Panc1 (cell line): ENCODE results near the gene SELENBP1. TPM values are rescaled to one million over a fixed set of nuclear protein-coding genes. Genes with fewer than 3 reads are reported as not detected.

Experiments
- ATAC-seq: fragments of 200-7000 bp; cut with Tn5 transposase; 2 replicates; pipeline ENCODE4 v1.9.1; 2020; ENCODE audit warnings: mild to moderate bottlenecking, moderate library complexity
- BruUV-seq: library from RNA; stranded (reverse); fragments of 400-500 nt; replicated peaks from 2 replicates; lab custom pipeline; 2021; lab: Mats Ljungman, UMichigan
- CTCF ChIA-PET: fragments of 300-600 bp; sonication (Branson Sonifier 250); formaldehyde crosslinking; loops from one replicate; lab custom pipeline; 2022; ENCODE audit warnings: antibody characterized with exemption; lab: Charles Lee
- POLR2A ChIA-PET: fragments of 300-600 bp; sonication (Branson Sonifier 250); formaldehyde crosslinking; loops from one replicate; lab custom pipeline; 2022; ENCODE audit warnings: antibody characterized with exemption; lab: Charles Lee
- DNase-seq: peaks from one replicate; pipeline ENCODE4 v3.0.0-alpha.2; 2010; ENCODE audit warnings: low read depth, low spot score
- H3K27ac ChIP-seq: 2 replicates; pipeline ENCODE4 v1.5.1; 2011; ENCODE audit warnings: mild to moderate bottlenecking, low read length, inconsistent platforms
- H3K27me3 ChIP-seq: fragments of 200-500 bp; sonication (Bioruptor generic); 2 replicates; pipeline ENCODE4 v1.6.0; 2014; ENCODE audit warnings: low read length, inconsistent platforms; ENCODE audit not compliant: control insufficient read depth, insufficient read depth
- H3K36me3 ChIP-seq: fragments of 200-500 bp; sonication (Bioruptor generic); 2 replicates; pipeline ENCODE4 v1.5.1; 2014; ENCODE audit warnings: inconsistent platforms, mild to moderate bottlenecking, low read length, moderate library complexity; ENCODE audit not compliant: control insufficient read depth, insufficient read depth
- H3K4me1 ChIP-seq: 2 replicates; pipeline ENCODE4 v1.5.1; 2011; ENCODE audit warnings: inconsistent platforms, mild to moderate bottlenecking, low read length, moderate library complexity; ENCODE audit not compliant: control insufficient read depth, insufficient read depth
- H3K4me3 ChIP-seq, 2 experiments: 2 replicates each; pipeline ENCODE4 v1.5.1; 2011 to 2012; ENCODE audit warnings: low read depth in 2 of 2, low read length in 2 of 2, mild to moderate bottlenecking in 2 of 2, inconsistent platforms in 1 of 2, moderate library complexity in 1 of 2
- H3K9me3 ChIP-seq: fragments of 200-500 bp; sonication (Bioruptor generic); 2 replicates; pipeline ENCODE4 v1.5.1; 2014; ENCODE audit warnings: low read depth, mild to moderate bottlenecking, inconsistent platforms, low read length, moderate library complexity; ENCODE audit not compliant: control insufficient read depth, insufficient read depth
- CTCF ChIP-seq: fragments of 450-650 bp; IDR thresholded peaks from 2 replicates; pipeline ENCODE4 v1.5.1; 2017; ENCODE audit warnings: mild to moderate bottlenecking
- POLR2AphosphoS5 ChIP-seq: IDR thresholded peaks from 2 replicates; pipeline ENCODE4 v1.6.1; 2012; ENCODE audit warnings: mild to moderate bottlenecking, low read depth, low read length, moderate library complexity
- REST ChIP-seq, 2 experiments: IDR thresholded peaks; 2 replicates each; pipeline ENCODE4 v1.6.1; 2011 to 2012; ENCODE audit warnings: low read depth in 2 of 2, control low read depth in 1 of 2, low read length in 1 of 2, mild to moderate bottlenecking in 1 of 2, moderate library complexity in 1 of 2; ENCODE audit not compliant: insufficient read depth in 1 of 2
- SIN3A ChIP-seq: IDR thresholded peaks from 2 replicates; pipeline ENCODE4 v1.6.1; 2012; ENCODE audit warnings: low read depth, mild to moderate bottlenecking, low read length, moderate library complexity, borderline replicate concordance; ENCODE audit not compliant: insufficient read depth
- TCF7L2 ChIP-seq: IDR thresholded peaks from 2 replicates; pipeline ENCODE4 v1.6.1; 2011; ENCODE audit warnings: mild to moderate bottlenecking, low read depth, low read length, inconsistent platforms
- in situ Hi-C: cut with HindIII; loops from 2 replicates; pipeline ENCODE4 v1.10.0; 2016; ENCODE audit warnings: low sequenced_read_pairs, low pct_unique_long_range_greater_than_20kb
- intact Hi-C: fragments of 100-400 bp; cut with micrococcal nuclease; formaldehyde crosslinking; loops from one replicate; pipeline ENCODE4 v1.10.0; 2022; ENCODE audit not compliant: unreplicated experiment
- total RNA-seq: library from RNA; stranded (reverse); gene quantifications from one replicate; pipeline ENCODE4 v1.2.1, GENCODE V29; 2021; ENCODE audit not compliant: unreplicated experiment

SELENBP1 gene
- total RNA-seq, 1 experiment from 2014 or later: 5.9 TPM

GRCh38 chr1:151418081-151418480 is 45.6 kb upstream of the SELENBP1 start:
- POLR2A ChIA-PET: interaction anchor here (0.6 kb wide), 1 partner anchor 11 kb away, joined by 5 read pairs; no protein-coding TSS in a partner anchor
- CTCF ChIA-PET: interaction anchor here (0.6 kb wide), 1 partner anchor 320 kb away, joined by 4 read pairs; no protein-coding TSS in a partner anchor
- no peaks in the 10 kb centered on the region for H3K27me3 ChIP-seq
- H3K9me3 ChIP-seq: no peaks in the 10 kb centered on the region
- DNase-seq (no peak), ATAC-seq (no peak)
- H3K27ac ChIP-seq: no peak overlapping the region
- intact Hi-C loops (no loop called here), in situ Hi-C loops (no loop called here)
- TF ChIP-seq SIN3A (no peak), POLR2AphosphoS5 (no peak), CTCF (no peak), REST (IDR thresholded peaks at IDR 0.05; ENCODE audit: insufficient read depth in 1 of 2, low read depth in 2 of 2, low read length in 1 of 2) (no peak), TCF7L2 (no peak)
- no peak overlapping the region for H3K4me3 ChIP-seq
- no TSS peak for BruUV-seq
- peaks cover 12% of the 10 kb centered on the region; the same call in 1 of the 2 replicates for H3K36me3 ChIP-seq
- H3K4me1 ChIP-seq: no peaks in the 10 kb centered on the region

GRCh38 chr1:151416231-151416630 is 43.7 kb upstream of the SELENBP1 start:
- ChIA-PET CTCF (interaction anchor here (0.7 kb wide), 1 partner anchor 114 kb away, joined by 6 read pairs; no protein-coding TSS in a partner anchor), POLR2A (interaction anchor here (0.7 kb wide), 1 partner anchor 19 kb away, joined by 3 read pairs; no protein-coding TSS in a partner anchor)
- intact Hi-C loops: no loop called here
- Histone ChIP-seq H3K27ac (no peak overlapping the region), H3K36me3 (peaks cover 12% of the 10 kb centered on the region), H3K9me3 (no peaks in the 10 kb centered on the region), H3K4me3 (no peak overlapping the region), H3K27me3 (no peaks in the 10 kb centered on the region), H3K4me1 (no peaks in the 10 kb centered on the region)
- in situ Hi-C loops: no loop called here
- ATAC-seq: no peak
- DNase-seq: no peak
- TF ChIP-seq TCF7L2: no peak
- no peak for TF ChIP-seq CTCF
- no peak for TF ChIP-seq REST (IDR thresholded peaks at IDR 0.05; ENCODE audit: insufficient read depth in 1 of 2, low read depth in 2 of 2, low read length in 1 of 2)
- no peak for TF ChIP-seq POLR2AphosphoS5
- TF ChIP-seq SIN3A: no peak
- no TSS peak for BruUV-seq
